ENCODE results near the gene EXOC4.

DNA sequence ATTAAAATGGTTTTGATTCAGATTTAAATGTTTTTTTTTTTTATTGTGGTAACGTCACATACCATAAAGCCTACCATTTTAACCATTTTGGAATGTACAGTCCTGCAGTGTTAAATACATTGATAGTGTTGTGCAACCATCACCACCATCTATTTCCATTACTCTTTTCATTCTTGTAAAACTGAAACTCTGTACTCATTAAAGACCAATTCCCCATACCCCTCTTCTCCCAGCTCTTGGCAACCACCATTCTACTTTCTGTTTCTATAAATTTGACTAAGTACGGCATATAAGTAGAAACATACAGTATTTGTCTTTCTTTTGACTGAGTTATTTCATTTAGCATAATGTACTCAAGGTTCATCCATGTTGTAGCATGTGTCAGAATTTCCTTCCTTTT, 96.2 kb downstream of the EXOC4 start:
- no peak for TF ChIP-seq POLR2A (IDR thresholded peaks at IDR 0.05)
- TF ChIP-seq, protein P1, sequence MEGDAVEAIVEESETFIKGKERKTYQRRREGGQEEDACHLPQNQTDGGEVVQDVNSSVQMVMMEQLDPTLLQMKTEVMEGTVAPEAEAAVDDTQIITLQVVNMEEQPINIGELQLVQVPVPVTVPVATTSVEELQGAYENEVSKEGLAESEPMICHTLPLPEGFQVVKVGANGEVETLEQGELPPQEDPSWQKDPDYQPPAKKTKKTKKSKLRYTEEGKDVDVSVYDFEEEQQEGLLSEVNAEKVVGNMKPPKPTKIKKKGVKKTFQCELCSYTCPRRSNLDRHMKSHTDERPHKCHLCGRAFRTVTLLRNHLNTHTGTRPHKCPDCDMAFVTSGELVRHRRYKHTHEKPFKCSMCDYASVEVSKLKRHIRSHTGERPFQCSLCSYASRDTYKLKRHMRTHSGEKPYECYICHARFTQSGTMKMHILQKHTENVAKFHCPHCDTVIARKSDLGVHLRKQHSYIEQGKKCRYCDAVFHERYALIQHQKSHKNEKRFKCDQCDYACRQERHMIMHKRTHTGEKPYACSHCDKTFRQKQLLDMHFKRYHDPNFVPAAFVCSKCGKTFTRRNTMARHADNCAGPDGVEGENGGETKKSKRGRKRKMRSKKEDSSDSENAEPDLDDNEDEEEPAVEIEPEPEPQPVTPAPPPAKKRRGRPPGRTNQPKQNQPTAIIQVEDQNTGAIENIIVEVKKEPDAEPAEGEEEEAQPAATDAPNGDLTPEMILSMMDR (IDR thresholded peaks at IDR 0.05): no peak

All from lower leg skin (tissue), 3 donors.